NB4 (cell line): Measurements from ENCODE around the gene C1RL.

ENCODE experiments used
- DNase-seq: peaks from one replicate; pipeline ENCODE4 v3.0.0; 2010; ENCODE audit warnings: low read depth
- H3K4me3 ChIP-seq: one replicate; pipeline ENCODE4 v1.5.1; 2011; ENCODE audit warnings: mild to moderate bottlenecking, low read depth, low read length, moderate library complexity
- CTCF ChIP-seq: IDR thresholded peaks from one replicate; pipeline ENCODE4 v1.5.1; 2012; ENCODE audit warnings: low read depth, low read length
- MAX ChIP-seq: IDR thresholded peaks from 2 replicates; pipeline ENCODE4 v1.6.1; 2011; ENCODE audit warnings: low read depth, low read length
- MYC ChIP-seq: IDR thresholded peaks from 2 replicates; pipeline ENCODE4 v1.6.1; 2011; ENCODE audit warnings: low read depth, low read length
- POLR2A ChIP-seq: IDR thresholded peaks from 2 replicates; pipeline ENCODE4 v1.6.1; 2011; ENCODE audit warnings: mild to moderate bottlenecking; ENCODE audit not compliant: insufficient read length; ENCODE audit errors: extremely low read depth

Gene C1RL

GRCh38 chr12:7146228-7146627 lies 37.2 kb upstream of the C1RL start:
- no peak overlapping the region for H3K4me3 ChIP-seq
- no peak for DNase-seq
- TF ChIP-seq CTCF (no peak), MAX (no peak), POLR2A (no peak)

- TF ChIP-seq POLR2A = no peak
- no peak for TF ChIP-seq MYC
- no peak for TF ChIP-seq CTCF
- no peak for TF ChIP-seq MAX
- DNase-seq = no peak
- no peak overlapping the region for H3K4me3 ChIP-seq
These were observed 36.7 kb upstream of the C1RL start for GRCh38 chr12:7145671-7146070.

- peak; percentile 53 for DNase-seq
- H3K4me3 ChIP-seq = no peak overlapping the region
- TF ChIP-seq MYC (no peak), CTCF (peak; percentile 38)
These were observed 35.6 kb upstream of the C1RL start for GRCh38 chr12:7144414-7145120.

- DNase-seq = no peak
- H3K4me3 ChIP-seq = no peak overlapping the region
- TF ChIP-seq MAX (no peak), CTCF (no peak), POLR2A (no peak), MYC (no peak)
These were observed 34.5 kb upstream of the C1RL start for GRCh38 chr12:7143564-7143963.

- TF ChIP-seq POLR2A (no peak), MAX (no peak), CTCF (no peak), MYC (no peak)
- DNase-seq = no peak
- H3K4me3 ChIP-seq = no peak overlapping the region
These were observed 33.9 kb upstream of the C1RL start for GRCh38 chr12:7142809-7143465.
